Ureter (tissue), 1 donor: Measurements from ENCODE around the gene OR6C74. TPM values are rescaled to one million over a fixed set of nuclear protein-coding genes. Genes with fewer than 3 reads are reported as not detected.

Experiments used
- DNase-seq: peaks from one replicate; pipeline ENCODE4 v3.0.0-alpha.2; 2020; ENCODE audit warnings: low spot score
- total RNA-seq: library from RNA; stranded (reverse); gene quantifications from one replicate; pipeline ENCODE4 v1.2.4, GENCODE V29; 2023
- donor health status: DM: yes; HTN: yes; CAD: no.

Gene OR6C74
- total RNA-seq, result not detected

DNA sequence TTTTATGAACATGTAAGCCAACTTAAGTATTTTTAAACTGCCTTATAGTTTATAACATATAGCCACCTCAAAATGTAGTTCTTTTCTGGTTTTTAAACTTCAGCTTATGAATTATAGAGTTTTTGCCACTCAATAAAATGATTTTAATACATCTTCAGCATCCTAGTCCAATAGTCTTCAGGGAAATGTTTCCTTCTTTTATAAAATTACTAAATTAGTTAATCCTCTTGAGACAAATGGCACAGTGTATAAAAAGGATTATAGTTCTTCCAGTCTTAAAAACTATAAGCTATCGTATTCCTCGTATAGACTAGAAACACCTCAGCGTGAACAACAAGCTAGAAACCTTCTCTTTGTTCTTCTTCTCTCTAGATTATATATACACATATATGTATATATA lies at the start of gene OR6C74:
OR6C74 (plus strand) TSS at position 301 of the 400 bp plus-strand sequence. CDS start 2,679 bp downstream, outside the sequence.
- no peak for DNase-seq

DNA sequence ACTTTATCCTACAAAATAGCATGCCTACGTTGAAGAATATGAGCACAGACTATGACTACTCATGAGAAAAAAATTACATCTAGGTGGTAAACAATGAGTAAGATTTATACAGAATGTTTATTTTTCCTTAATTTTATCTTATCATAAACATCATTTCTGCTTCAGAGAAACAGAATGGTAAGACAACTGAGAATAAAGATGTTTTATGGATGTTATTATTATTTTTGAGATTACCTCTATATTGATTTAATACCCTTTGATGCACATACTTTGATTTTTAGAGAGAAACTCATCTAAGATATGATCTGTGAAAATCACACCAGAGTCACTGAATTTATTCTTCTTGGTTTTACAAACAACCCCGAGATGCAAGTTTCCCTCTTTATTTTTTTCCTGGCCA lies 23.7 kb upstream of the OR6C74 start, which contains the start of gene OR10A7:
OR10A7 (plus strand) TSS at position 301 of the 400 bp plus-strand sequence; CDS start at position 301, 0 bp downstream.
- DNase-seq, result no peak

DNA sequence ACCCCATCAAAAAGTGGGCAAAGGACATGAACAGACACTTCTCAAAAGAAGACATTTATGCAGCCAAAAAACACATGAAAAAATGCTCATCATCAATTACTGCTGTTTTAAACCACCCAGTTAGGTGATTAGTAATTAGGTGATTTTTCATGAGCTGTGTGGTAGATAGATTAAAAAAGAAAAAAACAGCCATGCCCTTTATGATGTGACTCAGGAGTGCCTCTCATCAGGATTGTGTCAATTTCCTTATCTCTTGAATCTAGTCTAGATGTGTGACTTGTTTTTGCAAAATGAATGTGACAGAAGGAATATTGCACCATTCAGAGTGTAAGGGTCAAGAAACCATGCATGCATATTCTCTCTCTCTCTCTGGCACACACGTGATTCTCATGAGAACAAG lies 17.9 kb upstream of the OR6C74 start:
- no peak for DNase-seq

- no peak for DNase-seq
These were observed 16.8 kb upstream of the OR6C74 start for GRCh38 chr12:55227643-55228042.

DNA sequence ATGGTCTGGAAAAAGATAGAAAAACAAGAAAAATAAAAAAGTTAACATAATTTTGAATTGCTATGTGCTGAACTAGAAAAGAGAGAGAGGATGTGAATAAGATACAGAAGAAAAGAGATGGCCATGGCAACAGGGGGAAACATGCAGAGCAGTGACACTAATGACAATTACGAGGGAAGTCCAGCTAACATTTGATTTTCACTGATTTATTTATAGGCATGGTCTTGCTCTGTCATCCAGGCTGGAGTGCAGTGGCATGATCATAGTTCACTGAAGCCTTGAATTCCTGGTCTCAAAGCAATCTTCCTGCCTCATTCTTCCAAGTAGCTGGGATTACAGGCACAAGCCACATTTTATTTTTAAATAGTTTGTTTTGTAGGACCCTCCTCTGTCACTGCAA lies 1.8 kb downstream of the OR6C74 start:
- DNase-seq, result no peak

GRCh38 chr12:55250944-55251343 lies 6.5 kb downstream of the OR6C74 start:
- no peak for DNase-seq

GRCh38 chr12:55253281-55253680 lies 8.9 kb downstream of the OR6C74 start:
- DNase-seq, result no peak

GRCh38 chr12:55256831-55257230 lies 12.4 kb downstream of the OR6C74 start:
- no peak for DNase-seq

- DNase-seq, result no peak
These were observed 13.9 kb downstream of the OR6C74 start for GRCh38 chr12:55258303-55258702.

DNA sequence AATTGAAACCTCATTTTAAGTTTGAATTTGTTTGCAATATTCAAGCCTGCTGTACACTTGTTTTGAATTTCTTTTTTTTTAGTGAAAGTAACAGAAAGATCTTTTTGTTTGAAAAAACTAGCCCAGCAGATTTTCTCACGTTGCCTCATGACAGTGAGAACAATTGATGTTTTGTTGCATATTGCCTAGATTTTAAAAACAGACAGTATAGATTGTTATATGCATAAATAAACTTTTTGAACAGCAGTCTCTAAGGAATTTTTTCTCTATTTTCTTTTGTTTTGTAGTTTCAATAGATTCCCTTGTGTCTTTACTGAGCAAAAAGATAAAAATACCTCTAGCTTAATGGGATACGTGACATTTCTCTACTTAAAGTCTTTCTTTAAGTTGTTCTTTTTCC lies 36.6 kb downstream of the OR6C74 start:
- no peak for DNase-seq

DNA sequence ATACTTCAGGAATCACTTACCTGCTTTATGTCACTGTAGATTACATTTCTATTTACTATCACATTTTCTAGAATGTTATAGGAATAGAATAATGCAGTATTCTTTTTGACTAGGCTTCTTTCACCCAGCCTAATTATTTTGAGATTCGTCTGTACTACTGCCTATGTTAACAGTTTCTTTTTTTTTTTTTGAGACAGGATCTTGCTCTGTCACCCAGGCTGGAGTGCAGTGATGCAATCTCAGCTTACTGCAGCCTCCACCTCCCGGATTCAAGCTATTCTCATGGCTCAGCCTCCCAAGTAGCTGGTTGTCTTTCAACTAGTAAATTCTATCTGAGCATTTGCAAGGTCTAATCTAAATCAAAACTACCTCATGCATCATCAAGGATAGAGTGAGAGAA lies 45.6 kb downstream of the OR6C74 start:
- DNase-seq, result no peak

Other genes starting within 250 kb of the OR6C74 start
- gene NEUROD4, start 224.6 kb upstream of the OR6C74 start, total RNA-seq, result not detected
- not detected for gene OR9K2, start 118.2 kb upstream of the OR6C74 start, total RNA-seq
- not detected for gene OR10A7, start 23.6 kb upstream of the OR6C74 start, total RNA-seq
- gene OR6C6, start 52.0 kb downstream of the OR6C74 start, total RNA-seq, result not detected
- gene OR6C1, start 69.7 kb downstream of the OR6C74 start, total RNA-seq, result not detected
- not detected for gene OR6C3, start 86.1 kb downstream of the OR6C74 start, total RNA-seq
- gene OR6C75, start 118.4 kb downstream of the OR6C74 start, total RNA-seq, result not detected
- gene OR6C65, start 155.9 kb downstream of the OR6C74 start, total RNA-seq, result not detected
- gene OR6C76, start 181.6 kb downstream of the OR6C74 start, total RNA-seq, result not detected
- gene OR6C2, start 199.5 kb downstream of the OR6C74 start, total RNA-seq, result 1.2 TPM
- not detected for gene OR6C70, start 225.5 kb downstream of the OR6C74 start, total RNA-seq
- not detected for gene OR6C68, start 247.8 kb downstream of the OR6C74 start, total RNA-seq